Measurements from ENCODE around the gene FAM180A.

Gene FAM180A

GRCh38 chr7:135729230-135729629 lies 19.4 kb downstream of the FAM180A start:
- DNase-seq (ENCODE audit: extremely low read depth, low read depth) = no peak
- no peak for TF ChIP-seq CTCF (IDR thresholded peaks at IDR 0.05; ENCODE audit: low read depth, low read length)

DNA sequence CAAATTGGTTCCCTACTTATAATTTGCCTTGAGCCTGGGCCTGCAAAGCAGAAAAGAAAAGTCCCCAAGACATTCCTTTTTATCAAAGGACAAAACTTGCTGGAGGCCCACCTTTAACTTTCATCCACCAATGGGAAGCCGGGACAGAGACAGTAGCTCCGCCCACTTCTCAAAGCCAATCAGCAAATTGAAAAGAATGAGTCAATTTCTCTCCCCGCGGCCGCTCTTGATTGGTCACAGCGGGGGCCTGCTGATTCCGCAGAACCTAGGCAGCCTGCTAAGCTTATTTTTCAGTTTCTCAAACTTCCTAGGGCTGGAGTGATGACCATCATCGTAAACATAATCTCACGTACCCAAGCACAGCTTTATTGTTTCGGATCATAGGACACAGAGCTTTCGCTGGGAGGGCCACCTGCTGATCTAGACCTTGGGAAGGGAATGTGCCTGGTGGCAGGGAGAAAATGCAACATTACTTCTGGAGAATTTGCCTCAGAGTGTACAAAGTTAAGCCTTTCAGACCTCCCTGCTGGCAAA lies 20.4 kb downstream of the FAM180A start, which contains the start of gene SLC13A4:
TSS of gene SLC13A4 (minus strand) at position 51 of the 534 bp plus-strand sequence. CDS start 690 bp downstream, outside the sequence.
- TF ChIP-seq CTCF (IDR thresholded peaks at IDR 0.05; ENCODE audit: low read depth, low read length) = no peak
- no peak for DNase-seq (ENCODE audit: extremely low read depth, low read depth)

DNA sequence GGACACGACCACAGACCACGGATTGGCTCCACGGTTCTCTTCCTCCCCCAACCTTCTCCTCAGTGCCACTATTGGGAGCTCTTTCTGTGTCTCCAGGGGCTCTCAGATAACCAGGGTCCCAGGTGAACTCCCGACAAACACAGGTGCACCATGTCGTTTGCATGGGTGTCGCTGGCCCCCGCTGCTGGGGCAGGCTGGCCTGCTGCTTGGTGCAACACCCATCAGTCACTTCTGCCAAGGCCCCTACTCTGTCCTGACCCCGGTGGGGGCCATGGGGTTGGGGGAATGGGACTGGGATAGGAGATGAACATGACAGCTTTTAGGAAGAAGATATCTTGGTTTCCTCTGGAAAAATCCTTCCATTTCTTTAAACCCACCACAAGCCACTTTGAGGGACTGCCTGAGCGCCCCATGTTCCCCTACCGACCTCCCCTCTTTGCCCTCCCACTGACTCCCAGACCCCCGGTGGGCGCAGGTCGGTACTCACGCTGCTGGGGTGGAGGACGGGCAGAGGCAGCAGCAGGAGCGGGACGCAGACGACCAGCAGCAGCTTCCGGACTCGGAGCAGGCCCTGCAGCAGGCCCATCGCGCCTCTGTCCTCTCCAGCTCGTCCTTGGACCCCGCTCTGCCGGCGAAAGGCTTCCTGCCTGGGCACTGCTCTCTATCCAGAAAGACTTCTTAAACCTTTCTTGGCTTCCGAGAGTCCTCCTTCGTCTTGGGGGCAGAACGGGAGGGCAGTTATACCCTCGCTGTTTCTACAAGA lies 21.5 kb downstream of the FAM180A start:
- no peak for TF ChIP-seq CTCF (IDR thresholded peaks at IDR 0.05; ENCODE audit: low read depth, low read length)
- no peak for DNase-seq (ENCODE audit: extremely low read depth, low read depth)

GRCh38 chr7:135726276-135726788 lies 22.3 kb downstream of the FAM180A start:
- DNase-seq (ENCODE audit: extremely low read depth, low read depth) = no peak
- no peak for TF ChIP-seq CTCF (IDR thresholded peaks at IDR 0.05; ENCODE audit: low read depth, low read length)

GRCh38 chr7:135723411-135723810 lies 25.2 kb downstream of the FAM180A start:
- no peak for DNase-seq (ENCODE audit: extremely low read depth, low read depth)
- TF ChIP-seq CTCF (IDR thresholded peaks at IDR 0.05; ENCODE audit: low read depth, low read length) = no peak

- no peak for DNase-seq (ENCODE audit: extremely low read depth, low read depth)
- no peak for TF ChIP-seq CTCF (IDR thresholded peaks at IDR 0.05; ENCODE audit: low read depth, low read length)
These were observed 27.3 kb downstream of the FAM180A start for GRCh38 chr7:135721198-135721820.

GRCh38 chr7:135719688-135720087 lies 28.9 kb downstream of the FAM180A start:
- DNase-seq (ENCODE audit: extremely low read depth, low read depth) = no peak
- TF ChIP-seq CTCF (IDR thresholded peaks at IDR 0.05; ENCODE audit: low read depth, low read length) = no peak
